Measurements from ENCODE around the gene RIMS4.

- TF ChIP-seq NR3C1 (CRISPR knock-in tag; IDR thresholded peaks at IDR 0.05), result no peak
- no peak for TF ChIP-seq RBM22 (IDR thresholded peaks at IDR 0.05; ENCODE audit: low read depth, low read length, poor library complexity, severe bottlenecking)
- TF ChIP-seq SIX5 (IDR thresholded peaks at IDR 0.05; ENCODE audit: borderline replicate concordance in 1 of 2, insufficient read depth in 1 of 2, low read depth in 1 of 2, low read length in 2 of 2), result no peak
- TF ChIP-seq E2F3 (CRISPR knock-in tag; IDR thresholded peaks at IDR 0.05), result no peak
- TF ChIP-seq HMGN3 (IDR thresholded peaks at IDR 0.05; ENCODE audit: borderline replicate concordance, extremely low read depth, insufficient read length, low read depth, low read length), result no peak
- no peak for TF ChIP-seq ZKSCAN1 (IDR thresholded peaks at IDR 0.05; ENCODE audit: low read depth, low read length)
- no peak for TF ChIP-seq CTCF (IDR thresholded peaks at IDR 0.05 in 2 of 3, conservative IDR thresholded peaks at IDR 0.05 in 1 of 3; ENCODE audit: insufficient read depth in 2 of 3, low read depth in 1 of 3, low read length in 3 of 3)
Measured at GRCh38 chr20:44735816-44736169, 74.6 kb downstream of the RIMS4 start.
